Caco-2 (cell line): Measurements from ENCODE around the gene CDCP1. TPM values are rescaled to one million over a fixed set of nuclear protein-coding genes. Genes with fewer than 3 reads are reported as not detected.

ENCODE experiments used
- BruUV-seq: library from RNA; stranded (reverse); fragments of 400-500 nt; replicated peaks from 2 replicates; lab custom pipeline; 2021; lab: Mats Ljungman, UMichigan
- CTCF ChIA-PET: fragments of 300-600 bp; sonication (Branson Sonifier 250); formaldehyde crosslinking; loops from one replicate; lab custom pipeline; 2022; ENCODE audit warnings: antibody characterized with exemption; lab: Charles Lee
- POLR2A ChIA-PET: fragments of 300-600 bp; sonication (Branson Sonifier 250); formaldehyde crosslinking; loops from one replicate; lab custom pipeline; 2022; ENCODE audit warnings: antibody characterized with exemption; lab: Charles Lee
- DNase-seq, 2 experiments: peaks; one replicate each; pipeline versions ENCODE4 v3.0.0 to v3.0.0-alpha.2; 2020 to 2022
- H3K27me3 ChIP-seq: replicated peaks from 2 replicates; pipeline ENCODE4 v1.6.0; 2011; ENCODE audit warnings: low read length; ENCODE audit not compliant: control insufficient read depth, insufficient read depth
- H3K36me3 ChIP-seq: 2 replicates; pipeline ENCODE4 v1.5.1; 2011; ENCODE audit warnings: low read length; ENCODE audit not compliant: control insufficient read depth, insufficient read depth
- H3K4me1 ChIP-seq: fragments of 250-450 bp; sonication (Bioruptor Pico); 2 replicates; pipeline ENCODE4 v1.5.1; 2020; ENCODE audit warnings: mild to moderate bottlenecking
- H3K4me3 ChIP-seq: 2 replicates; pipeline ENCODE4 v1.5.1; 2011; ENCODE audit warnings: low read depth, mild to moderate bottlenecking, control low read depth, low read length
- H3K9me3 ChIP-seq: fragments of 250-450 bp; sonication (Bioruptor Pico); 2 replicates; pipeline ENCODE4 v1.5.1; 2020; ENCODE audit warnings: mild to moderate bottlenecking, moderate library complexity
- H3K27ac Mint-ChIP-seq: one replicate; pipeline ENCODE4 v1.8.0; 2022; ENCODE audit warnings: mixed read lengths; ENCODE audit not compliant: unreplicated experiment
- H3K27me3 Mint-ChIP-seq: one replicate; pipeline ENCODE4 v1.8.0; 2022; ENCODE audit warnings: mixed read lengths; ENCODE audit not compliant: insufficient read depth, unreplicated experiment
- H3K36me3 Mint-ChIP-seq: one replicate; pipeline ENCODE4 v1.8.0; 2022; ENCODE audit warnings: mild to moderate bottlenecking, mixed read lengths; ENCODE audit not compliant: insufficient read depth, unreplicated experiment
- H3K4me1 Mint-ChIP-seq: one replicate; pipeline ENCODE4 v1.8.0; 2022; ENCODE audit warnings: low read depth, mixed read lengths; ENCODE audit not compliant: unreplicated experiment
- H3K4me3 Mint-ChIP-seq: one replicate; pipeline ENCODE4 v1.8.0; 2022; ENCODE audit warnings: mild to moderate bottlenecking, moderate library complexity, mixed read lengths; ENCODE audit not compliant: unreplicated experiment
- H3K9me3 Mint-ChIP-seq: one replicate; pipeline ENCODE4 v1.8.0; 2022; ENCODE audit warnings: mixed read lengths; ENCODE audit not compliant: unreplicated experiment
- CTCF ChIP-seq, 2 experiments: fragments of 200-600 bp in 1 of 2; IDR thresholded peaks; 1 replicate in 1 of 2; 2 replicates in 1 of 2; pipeline versions ENCODE4 v1.5.1 to v1.8.0; 2011 to 2022; ENCODE audit warnings: antibody characterized with exemption in 1 of 2, control low read depth in 1 of 2, inconsistent platforms in 1 of 2, low read depth in 1 of 2, low read length in 1 of 2, mild to moderate bottlenecking in 1 of 2, moderate library complexity in 1 of 2; ENCODE audit not compliant: insufficient read depth in 1 of 2, severe bottlenecking in 1 of 2, unreplicated experiment in 1 of 2
- intact Hi-C: fragments of 100-400 bp; cut with micrococcal nuclease; formaldehyde crosslinking; loops from one replicate; pipeline ENCODE4 v1.10.0; 2022; ENCODE audit not compliant: unreplicated experiment
- total RNA-seq: library from RNA; stranded (reverse); gene quantifications from 2 replicates; pipeline ENCODE4 v1.2.3, GENCODE V29; 2022

Gene CDCP1
- total RNA-seq, 1 experiment from 2014 or later, result 22.5 TPM

- BruUV-seq, result no TSS peak
- H3K36me3 Mint-ChIP-seq, result peaks cover 32% of the 10 kb centered on the region
- no peaks in the 10 kb centered on the region for H3K27me3 Mint-ChIP-seq
- no peaks in the 10 kb centered on the region for H3K27me3 ChIP-seq
- H3K4me3 Mint-ChIP-seq, result no peak overlapping the region
- no peaks in the 10 kb centered on the region for H3K9me3 ChIP-seq
- peaks cover 10% of the 10 kb centered on the region for H3K4me1 ChIP-seq
- H3K4me1 Mint-ChIP-seq, result peaks cover 15% of the 10 kb centered on the region
- DNase-seq, result no peak
- ChIA-PET CTCF (no interaction called here), POLR2A (no interaction called here)
- H3K36me3 ChIP-seq, result no peaks in the 10 kb centered on the region; the same call in 1 of the 2 replicates
- H3K9me3 Mint-ChIP-seq, result no peaks in the 10 kb centered on the region
- no peak overlapping the region for H3K27ac Mint-ChIP-seq
- no peak for TF ChIP-seq CTCF (IDR thresholded peaks at IDR 0.05; ENCODE audit: insufficient read depth in 1 of 2, low read depth in 1 of 2, low read length in 1 of 2, severe bottlenecking in 1 of 2, unreplicated experiment in 1 of 2)
- H3K4me3 ChIP-seq, result no peak overlapping the region
- intact Hi-C loops, result no loop called here
Observed at GRCh38 chr3:45113625-45114050, 32.5 kb downstream of the CDCP1 start.

GRCh38 chr3:45112939-45113338 lies 33.2 kb downstream of the CDCP1 start:
- peaks cover 27% of the 10 kb centered on the region for H3K36me3 Mint-ChIP-seq
- H3K9me3 ChIP-seq, result no peaks in the 10 kb centered on the region
- no peak overlapping the region for H3K4me3 ChIP-seq
- CTCF ChIA-PET, result no interaction called here
- no peaks in the 10 kb centered on the region for H3K9me3 Mint-ChIP-seq
- H3K4me3 Mint-ChIP-seq, result no peak overlapping the region
- H3K36me3 ChIP-seq, result no peaks in the 10 kb centered on the region
- H3K4me1 ChIP-seq, result peaks cover 7% of the 10 kb centered on the region
- no peaks in the 10 kb centered on the region for H3K27me3 ChIP-seq
- no peak overlapping the region for H3K27ac Mint-ChIP-seq
- no peak for DNase-seq
- BruUV-seq, result no TSS peak
- POLR2A ChIA-PET, result no interaction called here
- H3K4me1 Mint-ChIP-seq, result peaks cover 8% of the 10 kb centered on the region
- H3K27me3 Mint-ChIP-seq, result no peaks in the 10 kb centered on the region
- intact Hi-C loops, result no loop called here
- no peak for TF ChIP-seq CTCF (IDR thresholded peaks at IDR 0.05; ENCODE audit: insufficient read depth in 1 of 2, low read depth in 1 of 2, low read length in 1 of 2, severe bottlenecking in 1 of 2, unreplicated experiment in 1 of 2)

GRCh38 chr3:45110509-45110833 lies 35.7 kb downstream of the CDCP1 start:
- BruUV-seq, result no TSS peak
- peaks cover 5% of the 10 kb centered on the region for H3K4me1 Mint-ChIP-seq
- POLR2A ChIA-PET, result interaction anchor here (0.5 kb wide), 1 partner anchor 123 kb away, joined by 3 read pairs; no protein-coding TSS in a partner anchor
- H3K4me3 Mint-ChIP-seq, result no peak overlapping the region
- peaks cover 7% of the 10 kb centered on the region for H3K4me1 ChIP-seq
- peaks cover 28% of the 10 kb centered on the region for H3K36me3 Mint-ChIP-seq
- CTCF ChIA-PET, result no interaction called here
- DNase-seq, result no peak
- TF ChIP-seq CTCF (IDR thresholded peaks at IDR 0.05; ENCODE audit: insufficient read depth in 1 of 2, low read depth in 1 of 2, low read length in 1 of 2, severe bottlenecking in 1 of 2, unreplicated experiment in 1 of 2), result no peak
- no peak overlapping the region for H3K4me3 ChIP-seq
- H3K9me3 ChIP-seq, result no peaks in the 10 kb centered on the region
- H3K27me3 Mint-ChIP-seq, result no peaks in the 10 kb centered on the region
- intact Hi-C loops, result no loop called here
- no peak overlapping the region for H3K27ac Mint-ChIP-seq
- H3K36me3 ChIP-seq, result no peaks in the 10 kb centered on the region
- no peaks in the 10 kb centered on the region for H3K9me3 Mint-ChIP-seq
- no peaks in the 10 kb centered on the region for H3K27me3 ChIP-seq
